GM12874 (cell line): Measurements from ENCODE around the gene NDRG3.

Experiments
- TF ChIP-seq, protein P1 (sequence below): IDR thresholded peaks from 2 replicates; pipeline ENCODE4 v1.5.1; 2011; ENCODE audit warnings: low read depth, mild to moderate bottlenecking, control low read depth, low read length, moderate library complexity; ENCODE audit not compliant: insufficient read depth

NDRG3 gene

GRCh38 chr20:36620917-36621316 lies 125.0 kb downstream of the NDRG3 start:
- TF ChIP-seq, protein P1, sequence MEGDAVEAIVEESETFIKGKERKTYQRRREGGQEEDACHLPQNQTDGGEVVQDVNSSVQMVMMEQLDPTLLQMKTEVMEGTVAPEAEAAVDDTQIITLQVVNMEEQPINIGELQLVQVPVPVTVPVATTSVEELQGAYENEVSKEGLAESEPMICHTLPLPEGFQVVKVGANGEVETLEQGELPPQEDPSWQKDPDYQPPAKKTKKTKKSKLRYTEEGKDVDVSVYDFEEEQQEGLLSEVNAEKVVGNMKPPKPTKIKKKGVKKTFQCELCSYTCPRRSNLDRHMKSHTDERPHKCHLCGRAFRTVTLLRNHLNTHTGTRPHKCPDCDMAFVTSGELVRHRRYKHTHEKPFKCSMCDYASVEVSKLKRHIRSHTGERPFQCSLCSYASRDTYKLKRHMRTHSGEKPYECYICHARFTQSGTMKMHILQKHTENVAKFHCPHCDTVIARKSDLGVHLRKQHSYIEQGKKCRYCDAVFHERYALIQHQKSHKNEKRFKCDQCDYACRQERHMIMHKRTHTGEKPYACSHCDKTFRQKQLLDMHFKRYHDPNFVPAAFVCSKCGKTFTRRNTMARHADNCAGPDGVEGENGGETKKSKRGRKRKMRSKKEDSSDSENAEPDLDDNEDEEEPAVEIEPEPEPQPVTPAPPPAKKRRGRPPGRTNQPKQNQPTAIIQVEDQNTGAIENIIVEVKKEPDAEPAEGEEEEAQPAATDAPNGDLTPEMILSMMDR: no peak

DNA sequence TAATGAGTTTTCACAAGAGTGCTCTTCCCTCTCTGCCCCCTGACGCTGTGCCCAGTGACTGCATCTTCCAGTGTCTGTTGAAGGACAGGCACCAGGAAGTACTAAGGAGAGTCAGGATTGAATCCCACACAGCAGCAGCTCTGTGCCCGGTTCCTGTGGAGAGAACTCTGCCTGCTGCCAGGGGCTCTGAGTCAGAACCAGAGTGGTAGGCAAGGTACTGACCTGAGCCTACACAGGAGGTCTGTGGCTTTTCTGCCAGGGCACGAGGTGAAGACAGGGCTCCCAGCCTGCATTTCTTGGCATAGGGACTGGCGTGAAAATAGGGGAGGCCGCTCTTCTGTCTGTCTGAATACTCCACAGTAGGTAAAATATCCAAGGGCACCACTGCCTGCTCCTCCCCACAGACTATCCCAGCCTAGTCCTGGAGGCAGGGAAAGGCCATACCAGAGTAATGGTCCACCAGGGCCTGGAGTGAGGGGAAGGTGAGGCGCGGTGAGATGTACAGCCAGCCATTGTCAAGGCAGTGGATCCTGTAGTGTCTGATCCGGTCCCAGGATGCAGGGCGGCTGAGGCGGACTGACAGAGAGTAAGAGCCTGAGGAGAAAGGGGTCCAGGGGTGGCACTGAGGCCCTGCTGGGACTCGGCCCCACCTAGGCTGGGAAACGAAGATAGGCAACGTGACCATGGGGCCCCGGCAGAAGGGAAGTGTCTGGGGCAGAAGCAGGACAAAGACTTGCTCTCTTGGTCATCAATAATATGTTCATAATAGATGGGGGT lies 130.9 kb downstream of the NDRG3 start:
- TF ChIP-seq, protein P1: no peak

- TF ChIP-seq, protein P1: no peak
Observed at GRCh38 chr20:36613974-36614373, 131.9 kb downstream of the NDRG3 start.

- TF ChIP-seq, protein P1: no peak
Observed at GRCh38 chr20:36611625-36612024, 134.3 kb downstream of the NDRG3 start.

DNA sequence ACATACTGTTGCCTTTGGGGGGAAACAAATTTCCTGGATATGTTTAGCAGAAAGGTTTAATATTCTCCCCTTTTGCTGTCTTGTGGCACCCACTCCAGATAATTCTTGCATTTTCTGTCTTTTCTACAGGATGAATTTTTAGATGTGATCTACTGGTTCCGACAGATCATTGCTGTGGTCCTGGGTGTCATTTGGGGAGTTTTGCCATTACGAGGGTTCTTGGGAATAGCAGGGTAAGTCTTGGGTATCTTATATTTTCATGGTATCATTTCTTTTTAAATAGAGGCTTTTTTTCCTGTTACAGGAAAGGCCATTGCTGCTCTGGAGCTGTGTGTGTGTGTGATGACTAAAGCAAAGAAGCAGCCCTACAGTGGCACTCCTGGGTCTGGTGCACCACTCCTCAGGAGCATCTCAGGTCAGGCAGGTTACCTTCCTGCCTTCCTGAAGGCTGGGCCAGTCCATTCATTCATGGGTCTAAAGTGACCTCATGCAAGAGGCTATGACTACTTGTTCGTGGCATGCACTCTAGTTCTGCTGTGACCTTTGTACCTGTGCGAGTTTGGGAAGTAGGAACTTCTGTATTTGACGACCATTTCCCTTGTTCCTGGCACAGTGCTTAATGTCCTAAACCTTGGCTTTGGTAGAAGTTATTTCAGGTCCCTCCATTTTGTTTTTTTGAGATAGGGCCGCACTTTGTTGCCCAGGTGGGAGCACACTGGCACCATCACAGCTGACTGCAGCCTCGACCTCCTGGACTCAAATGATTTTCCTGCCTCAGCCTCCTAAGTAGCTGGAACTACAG lies 138.1 kb downstream of the NDRG3 start:
- TF ChIP-seq, protein P1: no peak

- TF ChIP-seq, protein P1: no peak
Observed at GRCh38 chr20:36606158-36607066, 139.5 kb downstream of the NDRG3 start.
